HG03175 (cell line): ENCODE data around the gene KCTD14.
"Not testable (repeated sequence)": the region's sequence is repeated elsewhere in the genome, so short reads cannot be mapped to it uniquely, and the experiment has no call there.

ENCODE experiments used
- ATAC-seq: cut with Tn5 transposase; IDR thresholded peaks from one replicate; pipeline ENCODE4 v1.9.1; 2021; ENCODE audit warnings: mild to moderate bottlenecking, moderate library complexity; ENCODE audit not compliant: unreplicated experiment

The KCTD14 gene, protein sequence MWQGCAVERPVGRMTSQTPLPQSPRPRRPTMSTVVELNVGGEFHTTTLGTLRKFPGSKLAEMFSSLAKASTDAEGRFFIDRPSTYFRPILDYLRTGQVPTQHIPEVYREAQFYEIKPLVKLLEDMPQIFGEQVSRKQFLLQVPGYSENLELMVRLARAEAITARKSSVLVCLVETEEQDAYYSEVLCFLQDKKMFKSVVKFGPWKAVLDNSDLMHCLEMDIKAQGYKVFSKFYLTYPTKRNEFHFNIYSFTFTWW

GRCh38 chr11:78022397-78023396 is at the start of gene KCTD14:
TSS of gene KCTD14 (minus strand) at chr11:78023276. CDS start at chr11:78023249, 27 bp downstream.
- ATAC-seq, result no peak

GRCh38 chr11:78072455-78072854 is 49.4 kb upstream of the KCTD14 start:
- ATAC-seq, result no peak

DNA sequence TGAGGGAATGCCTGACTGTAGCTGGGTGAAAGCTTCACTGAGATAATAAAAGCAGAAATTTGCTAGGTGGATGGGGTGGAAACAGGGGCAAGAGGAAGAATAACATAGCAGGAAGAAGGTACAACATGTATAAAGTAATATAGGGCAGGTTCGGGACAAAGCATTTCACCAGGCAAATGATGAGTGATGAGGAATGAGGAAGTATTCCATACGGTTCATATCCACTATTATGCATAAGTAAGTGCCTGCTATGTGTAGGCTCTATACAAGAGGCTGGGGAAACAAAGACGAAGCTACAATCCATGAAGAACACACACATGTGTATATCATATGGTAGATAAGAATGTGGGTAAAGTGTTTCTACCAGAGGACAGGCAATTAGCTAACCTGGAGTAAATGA is 48.6 kb upstream of the KCTD14 start:
- no peak for ATAC-seq

- ATAC-seq, result no peak
Measured at GRCh38 chr11:78070621-78071020, 47.5 kb upstream of the KCTD14 start.

DNA sequence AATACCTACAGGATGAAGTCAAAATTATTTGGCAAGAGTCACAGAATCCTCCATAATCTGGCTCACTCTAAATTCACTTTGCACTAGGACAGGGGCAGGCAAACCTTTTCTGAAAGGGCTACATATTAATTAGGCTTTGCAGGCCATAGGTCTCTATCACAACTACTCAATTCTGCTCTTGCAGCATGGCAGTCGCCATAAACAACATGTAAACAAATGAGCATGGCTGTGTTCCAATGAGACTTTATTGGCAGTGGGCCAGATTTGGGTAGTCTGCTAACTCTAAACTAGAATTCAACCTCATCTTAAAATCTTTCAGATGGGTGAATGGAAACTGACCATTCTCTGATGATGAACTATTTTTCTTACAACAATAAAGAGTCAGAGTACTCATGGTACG is 46.4 kb upstream of the KCTD14 start:
- ATAC-seq, result no peak

DNA sequence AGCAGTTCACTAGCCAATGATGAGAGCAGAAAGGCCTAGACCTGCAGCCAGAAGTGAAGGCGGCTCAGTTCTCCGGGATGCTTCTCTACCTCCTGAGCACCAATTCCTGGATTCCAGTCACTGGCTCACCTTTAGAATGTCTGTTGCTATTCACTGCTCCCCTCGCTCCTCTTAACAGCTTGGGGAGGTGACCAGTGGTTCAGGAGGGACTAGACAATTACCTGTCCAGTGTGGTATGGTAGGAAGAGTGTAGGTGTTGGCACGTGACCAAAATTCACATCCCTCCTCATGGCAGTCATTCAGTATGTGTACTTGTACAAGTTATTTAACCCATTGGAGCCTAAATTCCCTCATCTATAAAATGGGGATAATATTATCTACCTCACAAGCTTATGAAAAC is 44.6 kb upstream of the KCTD14 start:
- no peak for ATAC-seq

DNA sequence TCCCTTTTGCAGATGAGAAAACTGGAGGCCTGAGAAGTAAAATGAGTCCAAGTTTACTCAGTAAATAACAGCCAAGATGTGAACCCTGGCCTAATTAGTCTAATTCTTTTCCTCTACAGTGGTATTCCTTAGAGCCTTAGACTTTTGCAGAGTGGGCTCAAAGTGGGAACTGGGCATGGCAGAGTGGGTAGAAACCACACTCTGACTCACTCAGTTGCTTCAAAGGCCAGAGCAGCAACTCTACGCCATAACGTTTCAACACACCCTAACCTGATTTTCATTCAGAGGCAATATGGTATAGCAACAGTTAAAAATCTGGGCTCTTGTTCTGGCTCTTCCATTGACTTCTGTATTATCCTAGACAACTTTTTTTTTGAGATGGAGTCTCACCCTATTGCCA is 43.4 kb upstream of the KCTD14 start:
- ATAC-seq, result no peak

DNA sequence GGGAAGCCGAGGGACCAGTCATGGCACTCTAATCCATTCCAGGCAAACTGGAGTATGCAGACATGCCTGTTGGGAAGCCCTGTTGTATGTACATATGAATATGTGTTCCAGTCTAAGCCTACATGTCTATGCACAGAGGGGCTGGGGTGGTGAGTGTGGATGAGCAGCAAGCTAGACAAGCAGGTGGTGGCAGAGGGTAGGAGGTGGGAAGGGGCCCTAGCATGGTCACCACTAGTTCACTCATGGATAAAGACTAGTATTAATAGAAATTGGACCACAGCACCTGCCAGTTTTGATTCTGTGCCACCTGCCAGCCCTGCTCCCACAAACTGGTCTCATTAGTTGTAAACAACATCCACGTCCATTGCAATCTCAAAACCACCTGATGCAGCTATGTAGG is 42.1 kb upstream of the KCTD14 start:
- ATAC-seq, result no peak

DNA sequence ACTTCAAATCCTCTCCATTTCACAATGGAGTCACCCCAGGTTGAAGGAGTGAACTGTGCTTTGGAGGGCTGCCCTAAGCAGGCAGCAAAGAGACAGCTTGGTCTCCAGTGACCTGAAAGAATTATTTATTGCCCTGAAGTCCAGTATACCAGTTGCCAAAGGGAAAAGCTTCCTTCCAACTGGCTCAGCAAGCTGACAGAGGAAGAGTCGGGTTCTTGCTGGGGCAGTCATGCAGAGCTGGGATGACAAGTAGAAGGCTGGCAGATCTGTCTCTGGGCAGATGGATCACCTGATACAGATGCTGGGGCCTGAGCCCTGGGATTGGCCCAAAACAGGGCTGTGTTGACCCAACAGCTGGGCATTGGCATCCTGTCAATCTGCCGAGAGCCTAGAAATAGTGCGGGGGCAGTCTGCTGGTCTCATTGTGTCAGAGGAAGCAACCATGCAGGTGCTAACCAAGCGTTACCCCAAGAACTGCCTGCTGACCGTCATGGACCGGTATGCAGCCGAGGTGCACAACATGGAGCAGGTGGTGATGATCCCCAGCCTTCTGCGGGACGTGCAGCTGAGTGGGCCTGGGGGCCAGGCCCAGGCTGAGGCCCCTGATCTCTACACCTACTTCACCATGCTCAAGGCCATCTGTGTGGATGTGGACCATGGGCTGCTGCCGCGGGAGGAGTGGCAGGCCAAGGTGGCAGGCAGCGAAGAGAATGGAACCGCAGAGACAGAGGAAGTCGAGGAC is 40.5 kb upstream of the KCTD14 start, which contains the start of gene THRSP:
THRSP (plus strand) TSS at position 422 of the 742 bp plus-strand sequence; CDS start at position 443, 21 bp downstream.
- no peak for ATAC-seq

GRCh38 chr11:78062671-78063070 is 39.6 kb upstream of the KCTD14 start:
- no peak for ATAC-seq

GRCh38 chr11:78061921-78062311 is 38.8 kb upstream of the KCTD14 start:
- no peak for ATAC-seq

DNA sequence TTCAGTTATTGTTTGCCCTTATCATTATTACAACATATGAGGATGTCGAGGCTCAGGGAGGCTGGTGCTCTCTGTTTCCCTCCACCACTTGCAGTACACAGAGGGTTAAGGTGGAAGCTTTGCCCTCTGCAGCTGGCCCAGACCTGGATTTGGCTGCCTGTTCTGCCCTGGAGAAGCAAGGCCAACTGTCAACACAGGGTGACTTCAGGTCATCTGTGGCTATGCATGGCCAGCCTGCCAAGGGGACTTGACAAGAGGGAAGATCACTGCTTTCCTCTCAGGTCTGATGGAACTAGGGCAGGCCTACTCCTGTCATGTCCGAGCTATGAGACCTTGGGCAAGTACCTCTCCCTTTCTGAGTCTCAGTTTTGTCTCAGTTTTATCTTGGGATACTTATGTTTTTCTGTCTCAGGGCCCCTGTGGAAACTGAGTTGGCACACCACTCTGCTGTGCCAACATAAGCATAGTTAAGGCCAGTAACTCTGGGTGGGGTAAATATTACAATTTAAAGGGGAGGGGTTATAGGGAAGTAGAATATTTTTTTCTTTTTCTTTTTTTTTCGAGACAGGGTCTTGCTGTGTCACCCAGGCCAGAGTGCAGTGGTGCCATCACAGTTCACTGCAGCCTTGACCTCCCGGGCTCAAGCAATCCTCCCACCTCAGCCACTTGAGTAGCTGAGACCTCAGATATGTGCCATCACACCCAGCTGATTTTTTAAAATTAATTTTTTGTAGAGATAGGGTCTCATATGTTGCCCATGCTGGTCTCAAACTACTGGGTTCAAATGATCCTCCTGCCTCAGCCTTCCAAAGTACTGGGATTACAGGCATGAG is 38.2 kb upstream of the KCTD14 start:
- no peak for ATAC-seq

DNA sequence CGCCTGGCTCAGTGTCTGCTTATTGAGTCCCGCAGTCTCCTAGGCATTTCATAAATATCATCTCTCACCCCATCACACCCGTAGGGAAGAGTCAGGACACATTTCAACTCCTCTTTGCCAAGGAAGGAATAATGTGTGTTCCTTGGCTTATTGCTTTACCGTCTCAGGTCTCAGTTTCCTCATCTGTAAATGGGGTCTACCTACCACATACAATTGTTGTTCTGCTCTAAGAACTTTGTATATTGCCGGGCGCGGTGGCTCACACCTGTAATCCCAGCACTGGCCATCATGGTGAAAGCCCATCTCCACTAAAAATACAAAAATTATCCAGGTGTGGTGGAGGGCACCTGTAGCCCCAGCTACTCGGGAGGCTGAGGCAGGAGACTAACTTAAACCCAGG is 37.5 kb upstream of the KCTD14 start:
- ATAC-seq, result no peak

- not testable (repeated sequence) for ATAC-seq
Measured at GRCh38 chr11:78059749-78060328, 36.8 kb upstream of the KCTD14 start.

DNA sequence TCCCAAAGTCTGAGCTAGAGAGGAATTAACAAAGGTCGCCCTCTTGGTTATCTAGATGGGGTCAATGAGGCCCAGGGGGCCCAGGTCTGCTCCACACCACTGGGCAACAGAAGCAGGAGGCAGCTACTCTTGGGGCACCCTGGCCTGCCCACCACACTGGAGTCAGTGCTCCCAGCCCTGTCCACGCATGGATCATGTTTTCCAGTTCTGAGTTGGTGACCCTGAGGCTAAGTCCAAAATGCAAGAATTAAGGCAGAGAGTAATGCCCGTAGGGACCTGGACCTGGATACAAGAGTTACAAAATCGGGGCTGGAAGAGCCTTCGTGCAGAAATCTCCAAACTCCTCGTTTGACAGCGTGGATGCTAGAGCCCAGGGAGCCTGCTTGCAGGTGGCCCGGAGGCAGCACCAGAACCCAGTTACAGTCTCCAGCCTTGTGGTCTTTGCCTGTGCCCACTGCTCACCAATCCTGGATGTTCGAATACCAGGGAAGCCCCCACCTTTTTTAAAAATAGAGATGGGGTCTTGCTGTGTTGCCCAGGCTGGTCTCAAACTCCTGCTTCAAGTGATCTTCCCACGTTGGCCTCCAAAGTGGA is 34.5 kb upstream of the KCTD14 start:
- ATAC-seq, result no peak

DNA sequence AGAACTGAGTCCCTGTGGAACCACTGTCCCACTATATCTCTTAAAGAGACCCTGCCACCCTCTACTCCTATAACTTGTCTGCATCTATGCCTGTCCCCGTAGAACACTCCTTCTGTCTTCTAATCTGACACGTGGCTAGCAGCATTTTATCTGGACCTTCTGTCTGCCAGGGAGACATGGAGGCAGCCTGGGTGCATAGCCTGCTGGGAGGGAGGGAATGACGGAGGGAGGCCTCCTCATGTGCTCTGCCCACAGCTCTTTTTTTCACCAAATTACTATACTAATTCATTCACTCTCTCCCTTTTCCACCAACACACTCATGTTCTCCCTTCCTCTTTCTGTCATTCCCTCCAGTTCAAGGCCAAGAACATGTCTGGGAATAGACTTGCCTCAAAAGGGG is 33.0 kb upstream of the KCTD14 start:
- ATAC-seq, result no peak

- ATAC-seq, result no peak
Measured at GRCh38 chr11:78054971-78055370, 31.9 kb upstream of the KCTD14 start.

DNA sequence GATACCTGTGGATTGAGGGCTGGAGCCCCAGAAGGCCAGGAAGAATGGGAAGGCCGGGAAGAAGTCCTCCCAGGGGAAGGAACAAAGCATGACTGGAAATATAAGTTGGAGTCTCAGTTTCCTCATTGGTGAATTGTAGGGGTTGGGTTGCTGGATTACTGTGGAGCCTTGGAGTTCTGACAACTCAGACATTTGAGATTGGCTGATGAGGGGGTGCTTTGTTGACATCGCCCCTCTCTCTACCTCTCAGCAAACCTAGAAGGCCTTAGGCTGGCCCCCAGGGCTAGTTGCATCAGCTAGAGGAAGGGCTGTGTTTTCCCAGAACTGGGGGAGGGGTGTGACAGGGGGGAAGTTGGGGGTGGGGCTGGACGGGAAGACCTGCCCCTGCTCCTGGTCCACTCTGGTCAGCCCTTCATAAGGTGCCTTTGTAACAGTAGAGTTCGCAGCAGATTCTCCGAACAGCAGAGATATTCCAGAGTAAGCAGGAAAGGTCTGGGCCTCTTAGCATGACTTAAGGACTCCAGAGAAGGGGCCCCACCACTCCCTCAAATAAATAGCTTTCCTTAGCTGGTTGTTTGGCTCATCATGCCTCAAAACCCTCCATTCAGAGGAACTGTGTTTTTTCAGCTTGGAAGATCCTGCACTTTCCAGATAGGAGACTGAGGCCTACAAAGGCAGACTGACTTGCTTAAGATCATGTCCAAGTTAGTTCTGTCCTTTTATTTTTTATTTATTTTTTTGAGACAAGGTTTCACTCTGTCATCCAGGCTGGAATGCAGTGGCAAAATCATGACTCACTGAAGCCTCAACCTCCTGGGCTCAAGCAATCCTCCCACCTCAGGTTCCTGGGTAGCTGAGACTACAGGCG is 28.1 kb upstream of the KCTD14 start:
- no peak for ATAC-seq

DNA sequence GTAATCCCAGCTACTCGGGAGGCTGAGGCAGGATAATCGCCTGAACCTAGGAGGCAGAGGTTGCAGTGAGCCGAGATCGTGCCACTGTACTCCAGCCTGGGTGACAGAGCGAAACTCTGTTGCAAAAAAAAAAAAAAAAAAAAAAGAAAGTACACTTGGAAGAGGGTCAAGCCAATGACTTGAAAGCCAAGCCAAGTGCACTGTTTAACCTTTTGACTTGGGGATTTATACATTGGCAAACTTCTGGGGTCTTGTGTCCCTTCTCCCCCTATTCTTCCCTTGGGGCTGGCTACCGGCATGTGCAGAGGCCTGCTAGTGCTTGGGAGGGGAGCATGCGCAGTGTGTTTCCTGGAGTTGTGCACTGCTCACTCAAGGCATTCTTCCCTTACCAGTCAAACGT is 26.3 kb upstream of the KCTD14 start:
- no peak for ATAC-seq
